Measurements from ENCODE around the gene GPR27.

- TF ChIP-seq POLR2AphosphoS5 (IDR thresholded peaks at IDR 0.05) (no peak), CTCF (IDR thresholded peaks at IDR 0.05) (no peak)
Measured at GRCh38 chr3:71805691-71806090, 52.0 kb downstream of the GPR27 start.

Measured in prostate gland (tissue), 2 donors.